Caco-2 (cell line): Measurements from ENCODE around the gene SMAD5. TPM values are rescaled to one million over a fixed set of nuclear protein-coding genes. Genes with fewer than 3 reads are reported as not detected.

ENCODE experiments used
- BruUV-seq: library from RNA; stranded (reverse); fragments of 400-500 nt; replicated peaks from 2 replicates; lab custom pipeline; 2021; lab: Mats Ljungman, UMichigan
- CTCF ChIA-PET: fragments of 300-600 bp; sonication (Branson Sonifier 250); formaldehyde crosslinking; loops from one replicate; lab custom pipeline; 2022; ENCODE audit warnings: antibody characterized with exemption; lab: Charles Lee
- POLR2A ChIA-PET: fragments of 300-600 bp; sonication (Branson Sonifier 250); formaldehyde crosslinking; loops from one replicate; lab custom pipeline; 2022; ENCODE audit warnings: antibody characterized with exemption; lab: Charles Lee
- DNase-seq, 2 experiments: peaks; one replicate each; pipeline versions ENCODE4 v3.0.0 to v3.0.0-alpha.2; 2020 to 2022
- H3K27me3 ChIP-seq: replicated peaks from 2 replicates; pipeline ENCODE4 v1.6.0; 2011; ENCODE audit warnings: low read length; ENCODE audit not compliant: control insufficient read depth, insufficient read depth
- H3K36me3 ChIP-seq: 2 replicates; pipeline ENCODE4 v1.5.1; 2011; ENCODE audit warnings: low read length; ENCODE audit not compliant: control insufficient read depth, insufficient read depth
- H3K4me1 ChIP-seq: fragments of 250-450 bp; sonication (Bioruptor Pico); 2 replicates; pipeline ENCODE4 v1.5.1; 2020; ENCODE audit warnings: mild to moderate bottlenecking
- H3K4me3 ChIP-seq: 2 replicates; pipeline ENCODE4 v1.5.1; 2011; ENCODE audit warnings: low read depth, mild to moderate bottlenecking, control low read depth, low read length
- H3K9me3 ChIP-seq: fragments of 250-450 bp; sonication (Bioruptor Pico); 2 replicates; pipeline ENCODE4 v1.5.1; 2020; ENCODE audit warnings: mild to moderate bottlenecking, moderate library complexity
- H3K27ac Mint-ChIP-seq: one replicate; pipeline ENCODE4 v1.8.0; 2022; ENCODE audit warnings: mixed read lengths; ENCODE audit not compliant: unreplicated experiment
- H3K27me3 Mint-ChIP-seq: one replicate; pipeline ENCODE4 v1.8.0; 2022; ENCODE audit warnings: mixed read lengths; ENCODE audit not compliant: insufficient read depth, unreplicated experiment
- H3K36me3 Mint-ChIP-seq: one replicate; pipeline ENCODE4 v1.8.0; 2022; ENCODE audit warnings: mild to moderate bottlenecking, mixed read lengths; ENCODE audit not compliant: insufficient read depth, unreplicated experiment
- H3K4me1 Mint-ChIP-seq: one replicate; pipeline ENCODE4 v1.8.0; 2022; ENCODE audit warnings: low read depth, mixed read lengths; ENCODE audit not compliant: unreplicated experiment
- H3K4me3 Mint-ChIP-seq: one replicate; pipeline ENCODE4 v1.8.0; 2022; ENCODE audit warnings: mild to moderate bottlenecking, moderate library complexity, mixed read lengths; ENCODE audit not compliant: unreplicated experiment
- H3K9me3 Mint-ChIP-seq: one replicate; pipeline ENCODE4 v1.8.0; 2022; ENCODE audit warnings: mixed read lengths; ENCODE audit not compliant: unreplicated experiment
- CTCF ChIP-seq, 2 experiments: fragments of 200-600 bp in 1 of 2; IDR thresholded peaks; 1 replicate in 1 of 2; 2 replicates in 1 of 2; pipeline versions ENCODE4 v1.5.1 to v1.8.0; 2011 to 2022; ENCODE audit warnings: antibody characterized with exemption in 1 of 2, control low read depth in 1 of 2, inconsistent platforms in 1 of 2, low read depth in 1 of 2, low read length in 1 of 2, mild to moderate bottlenecking in 1 of 2, moderate library complexity in 1 of 2; ENCODE audit not compliant: insufficient read depth in 1 of 2, severe bottlenecking in 1 of 2, unreplicated experiment in 1 of 2
- intact Hi-C: fragments of 100-400 bp; cut with micrococcal nuclease; formaldehyde crosslinking; loops from one replicate; pipeline ENCODE4 v1.10.0; 2022; ENCODE audit not compliant: unreplicated experiment
- total RNA-seq: library from RNA; stranded (reverse); gene quantifications from 2 replicates; pipeline ENCODE4 v1.2.3, GENCODE V29; 2022

SMAD5 gene
- total RNA-seq, 1 experiment from 2014 or later = 142 TPM

GRCh38 chr5:136090319-136090718 lies 42.3 kb upstream of the SMAD5 start:
- H3K4me1 Mint-ChIP-seq = peaks cover 40% of the 10 kb centered on the region
- intact Hi-C loops = no loop called here

GRCh38 chr5:136094189-136094912 lies 38.3 kb upstream of the SMAD5 start:
- no peaks in the 10 kb centered on the region for H3K9me3 Mint-ChIP-seq
- no peaks in the 10 kb centered on the region for H3K36me3 Mint-ChIP-seq
- Histone ChIP-seq H3K27me3 (no peaks in the 10 kb centered on the region), H3K4me1 (peaks cover 65% of the 10 kb centered on the region), H3K9me3 (no peaks in the 10 kb centered on the region), H3K4me3 (no peak overlapping the region), H3K36me3 (no peaks in the 10 kb centered on the region)
- H3K4me1 Mint-ChIP-seq = peaks cover 67% of the 10 kb centered on the region
- intact Hi-C loops = loop anchor here (1.0 kb wide), 1 partner anchor 29 kb away; no protein-coding TSS in a partner anchor
- ChIA-PET POLR2A (no interaction called here), CTCF (no interaction called here)
- DNase-seq = peak; percentile 51 to 75
- no TSS peak for BruUV-seq
- peak overlapping the region; percentile 69 for H3K27ac Mint-ChIP-seq
- H3K27me3 Mint-ChIP-seq = no peaks in the 10 kb centered on the region
- peak overlapping the region; percentile 9 for H3K4me3 Mint-ChIP-seq
- no peak for TF ChIP-seq CTCF (IDR thresholded peaks at IDR 0.05; ENCODE audit: insufficient read depth in 1 of 2, low read depth in 1 of 2, low read length in 1 of 2, severe bottlenecking in 1 of 2, unreplicated experiment in 1 of 2)

More at GRCh38 chr5:136090319-136090718, 42.3 kb upstream of the SMAD5 start:
- Histone ChIP-seq H3K4me3 (no peak overlapping the region), H3K9me3 (no peaks in the 10 kb centered on the region), H3K4me1 (peaks cover 27% of the 10 kb centered on the region), H3K36me3 (no peaks in the 10 kb centered on the region), H3K27me3 (no peaks in the 10 kb centered on the region)
- Mint-ChIP-seq H3K36me3 (no peaks in the 10 kb centered on the region), H3K27me3 (no peaks in the 10 kb centered on the region), H3K27ac (no peak overlapping the region), H3K4me3 (no peak overlapping the region), H3K9me3 (no peaks in the 10 kb centered on the region)
- POLR2A ChIA-PET = no interaction called here
- no peak for TF ChIP-seq CTCF (IDR thresholded peaks at IDR 0.05; ENCODE audit: insufficient read depth in 1 of 2, low read depth in 1 of 2, low read length in 1 of 2, severe bottlenecking in 1 of 2, unreplicated experiment in 1 of 2)
- BruUV-seq = no TSS peak
- CTCF ChIA-PET = no interaction called here
- no peak for DNase-seq

- H3K4me3 ChIP-seq = no peak overlapping the region
- TSS peak; percentile 64 for BruUV-seq
- no peaks in the 10 kb centered on the region for H3K9me3 ChIP-seq
- H3K36me3 ChIP-seq = no peaks in the 10 kb centered on the region
- Mint-ChIP-seq H3K4me1 (peaks cover 66% of the 10 kb centered on the region), H3K27me3 (no peaks in the 10 kb centered on the region), H3K36me3 (no peaks in the 10 kb centered on the region), H3K9me3 (no peaks in the 10 kb centered on the region), H3K27ac (peak overlapping the region; percentile 69), H3K4me3 (no peak overlapping the region)
- peaks cover 72% of the 10 kb centered on the region for H3K4me1 ChIP-seq
- no peak for TF ChIP-seq CTCF (IDR thresholded peaks at IDR 0.05; ENCODE audit: insufficient read depth in 1 of 2, low read depth in 1 of 2, low read length in 1 of 2, severe bottlenecking in 1 of 2, unreplicated experiment in 1 of 2)
- ChIA-PET POLR2A (no interaction called here), CTCF (no interaction called here)
- intact Hi-C loops = loop anchor here (1.0 kb wide), 1 partner anchor 28 kb away; no protein-coding TSS in a partner anchor
- no peak for DNase-seq
- no peaks in the 10 kb centered on the region for H3K27me3 ChIP-seq
Measured at GRCh38 chr5:136094913-136095641, 37.6 kb upstream of the SMAD5 start.
